Measurements from ENCODE around the gene PRKAG2. TPM values are rescaled to one million over a fixed set of nuclear protein-coding genes. Genes with fewer than 3 reads are reported as not detected.
"Not testable (repeated sequence)": the region's sequence is repeated elsewhere in the genome, so short reads cannot be mapped to it uniquely, and the experiment has no call there.

The PRKAG2 gene
- total RNA-seq, 1 donor from 2014 or later: 25.4 TPM

GRCh38 chr7:151853896-151854719 lies 22.8 kb downstream of the PRKAG2 start:
- no peak for DNase-seq (ENCODE audit: extremely low read depth, low read depth, low spot score)

GRCh38 chr7:151852486-151853396 lies 24.2 kb downstream of the PRKAG2 start:
- DNase-seq (ENCODE audit: extremely low read depth, low read depth, low spot score): no peak

- no peak for DNase-seq (ENCODE audit: extremely low read depth, low read depth, low spot score)
Observed at GRCh38 chr7:151851782-151852181, 25.1 kb downstream of the PRKAG2 start.

GRCh38 chr7:151851145-151851751 lies 25.7 kb downstream of the PRKAG2 start:
- no peak for DNase-seq (ENCODE audit: extremely low read depth, low read depth, low spot score)

GRCh38 chr7:151850491-151851124 lies 26.3 kb downstream of the PRKAG2 start:
- no peak for DNase-seq (ENCODE audit: extremely low read depth, low read depth, low spot score)

- DNase-seq (ENCODE audit: extremely low read depth, low read depth, low spot score): no peak
Observed at GRCh38 chr7:151849879-151850260, 27.0 kb downstream of the PRKAG2 start.

- DNase-seq (ENCODE audit: extremely low read depth, low read depth, low spot score): no peak
Observed at GRCh38 chr7:151849008-151849878, 27.7 kb downstream of the PRKAG2 start.

- no peak for DNase-seq (ENCODE audit: extremely low read depth, low read depth, low spot score)
Observed at GRCh38 chr7:151847681-151848081, 29.2 kb downstream of the PRKAG2 start.

- DNase-seq (ENCODE audit: extremely low read depth, low read depth, low spot score): no peak
Observed at GRCh38 chr7:151847136-151847535, 29.8 kb downstream of the PRKAG2 start.

- no peak for DNase-seq (ENCODE audit: extremely low read depth, low read depth, low spot score)
Observed at GRCh38 chr7:151845412-151846205, 31.3 kb downstream of the PRKAG2 start.

- DNase-seq (ENCODE audit: extremely low read depth, low read depth, low spot score): no peak
Observed at GRCh38 chr7:151844825-151845200, 32.1 kb downstream of the PRKAG2 start.

GRCh38 chr7:151844071-151844824 lies 32.7 kb downstream of the PRKAG2 start:
- no peak for DNase-seq (ENCODE audit: extremely low read depth, low read depth, low spot score)

GRCh38 chr7:151843181-151843580 lies 33.7 kb downstream of the PRKAG2 start:
- no peak for DNase-seq (ENCODE audit: extremely low read depth, low read depth, low spot score)

- DNase-seq (ENCODE audit: extremely low read depth, low read depth, low spot score): not testable (repeated sequence)
Observed at GRCh38 chr7:151841395-151842051, 35.4 kb downstream of the PRKAG2 start.

GRCh38 chr7:151840088-151840910 lies 36.6 kb downstream of the PRKAG2 start:
- DNase-seq (ENCODE audit: extremely low read depth, low read depth, low spot score): no peak

GRCh38 chr7:151839451-151839921 lies 37.4 kb downstream of the PRKAG2 start:
- no peak for DNase-seq (ENCODE audit: extremely low read depth, low read depth, low spot score)

- no peak for DNase-seq (ENCODE audit: extremely low read depth, low read depth, low spot score)
Observed at GRCh38 chr7:151838861-151839381, 38.0 kb downstream of the PRKAG2 start.

All from glomerular endothelial cell (primary cell).